K562 (cell line): Measurements from ENCODE around the gene SPDYE4. TPM values are rescaled to one million over a fixed set of nuclear protein-coding genes. Genes with fewer than 3 reads are reported as not detected.

Source experiments
- ATAC-seq: fragments of 200-7000 bp; cut with Tn5 transposase; 3 replicates; pipeline ENCODE4 v1.9.1; 2020; ENCODE audit warnings: moderate library complexity
- BruUV-seq: library from RNA; stranded (reverse); fragments of 400-500 nt; replicated peaks from 2 replicates; lab custom pipeline; 2021; lab: Mats Ljungman, UMichigan
- CTCF ChIA-PET: fragments of 300-600 bp; formaldehyde crosslinking; extraction: SDS; loops from one replicate; lab custom pipeline; 2021; ENCODE audit warnings: low intra/inter-chr PET ratio; lab: Yijun Ruan, JAX
- POLR2A ChIA-PET: fragments of 300-600, 350-650 bp; sonication (Branson Sonifier 250); formaldehyde crosslinking; extraction: SDS; loops from one replicate; lab custom pipeline; 2021; ENCODE audit warnings: antibody characterized with exemption, inconsistent platforms; lab: Yijun Ruan, JAX
- DNase-seq, 4 experiments: peaks; one replicate each; pipeline versions ENCODE4 v3.0.0 to v3.0.0-alpha.2; 2011 to 2018; ENCODE audit warnings: low spot score in 3 of 4, mixed read lengths in 3 of 4; ENCODE audit errors: extremely low read depth in 1 of 4
- FAIRE-seq: peaks from 2 replicates; lab custom pipeline; 2011; peaks lifted over from hg19 to GRCh38; lab: Jason Lieb, UNC
- H2AFZ ChIP-seq: 2 replicates; pipeline ENCODE4 v1.6.0; 2011; ENCODE audit warnings: low read depth, low read length, control low read depth, inconsistent platforms
- H3K27ac ChIP-seq: fragments of 200-600 bp; 3 replicates; pipeline ENCODE4 v1.8.0; 2011; ENCODE audit warnings: low read depth, mild to moderate bottlenecking, control low read depth, inconsistent platforms, low read length, moderate library complexity, mixed read lengths; ENCODE audit errors: extremely low read depth
- H3K27me3 ChIP-seq, 2 experiments: fragments of 300-600 bp in 1 of 2; 2 replicates in 1 of 2; 3 replicates in 1 of 2; pipeline versions ENCODE4 v1.6.0 to v1.8.0; 2011; ENCODE audit warnings: inconsistent platforms in 2 of 2, low read length in 2 of 2, mild to moderate bottlenecking in 1 of 2, mixed read lengths in 1 of 2, moderate library complexity in 1 of 2; ENCODE audit not compliant: control insufficient read depth in 2 of 2, insufficient read depth in 2 of 2
- H3K36me3 ChIP-seq: fragments of 300-600 bp; 3 replicates; pipeline ENCODE4 v1.8.0; 2011; ENCODE audit warnings: mild to moderate bottlenecking, low read length, inconsistent platforms; ENCODE audit not compliant: control insufficient read depth, insufficient read depth
- H3K4me1 ChIP-seq, 2 experiments: fragments of 200-600 bp in 1 of 2; replicated peaks in 1 of 2; 2 replicates in 1 of 2; 3 replicates in 1 of 2; pipeline versions ENCODE4 v1.5.1 to v1.8.0; 2011; ENCODE audit warnings: inconsistent platforms in 2 of 2, low read length in 2 of 2, mild to moderate bottlenecking in 1 of 2, mixed read lengths in 1 of 2, moderate library complexity in 1 of 2; ENCODE audit not compliant: control insufficient read depth in 2 of 2, insufficient read depth in 2 of 2
- H3K4me2 ChIP-seq: 2 replicates; pipeline ENCODE4 v1.6.1; 2011; ENCODE audit warnings: low read length, control low read depth, inconsistent platforms, mixed read lengths; ENCODE audit not compliant: insufficient read depth
- H3K4me3 ChIP-seq: fragments of 200-600 bp; sonication (generic), shearing (Covaris generic); 2 replicates; pipeline ENCODE4 v1.5.1; 2016; ENCODE audit warnings: control low read depth, inconsistent platforms
- H3K79me2 ChIP-seq: fragments of 200-600 bp; 3 replicates; pipeline ENCODE4 v1.8.0; 2011; ENCODE audit warnings: low read length, inconsistent platforms; ENCODE audit not compliant: control insufficient read depth, insufficient read depth
- H3K9ac ChIP-seq, 2 experiments: 2 replicates each; pipeline versions ENCODE4 v1.6.0 to v1.6.1; 2011; ENCODE audit warnings: low read depth in 2 of 2, low read length in 2 of 2, control low read depth in 1 of 2, inconsistent platforms in 1 of 2, mild to moderate bottlenecking in 1 of 2, mixed read lengths in 1 of 2; ENCODE audit not compliant: insufficient read depth in 1 of 2
- H3K9me1 ChIP-seq: one replicate; pipeline ENCODE4 v1.6.0; 2011; ENCODE audit warnings: inconsistent platforms, mild to moderate bottlenecking, low read length, moderate library complexity; ENCODE audit not compliant: control insufficient read depth, insufficient read depth
- H3K9me3 ChIP-seq: replicated peaks from 2 replicates; pipeline ENCODE4 v1.5.1; 2011; ENCODE audit warnings: low read depth, low read length, inconsistent platforms; ENCODE audit not compliant: control insufficient read depth, insufficient read depth
- H4K20me1 ChIP-seq: replicated peaks from 2 replicates; pipeline ENCODE4 v1.6.1; 2011; ENCODE audit warnings: low read length, inconsistent platforms, mixed read lengths; ENCODE audit not compliant: control insufficient read depth, insufficient read depth
- CBFA2T2 ChIP-seq: fragments of 450-650 bp; conservative IDR thresholded peaks from 2 replicates; pipeline ENCODE4 v1.6.1; 2017; ENCODE audit warnings: mild to moderate bottlenecking
- CXXC5 ChIP-seq: fragments of 250-450 bp; sonication (Bioruptor Pico); IDR thresholded peaks from 2 replicates; pipeline ENCODE4 v1.8.0; 2022; ENCODE audit warnings: inconsistent platforms, mild to moderate bottlenecking, moderate library complexity
- FOXK2 ChIP-seq, 2 experiments: fragments of 450-650 bp; IDR thresholded peaks in 1 of 2; conservative IDR thresholded peaks in 1 of 2; 2 replicates each; pipeline ENCODE4 v1.6.1; 2016; ENCODE audit warnings: low read depth in 2 of 2, mild to moderate bottlenecking in 1 of 2
- FOXP1 ChIP-seq: sonication (generic); formaldehyde crosslinking; IDR thresholded peaks from 2 replicates; pipeline ENCODE4 v1.8.0; 2022; ENCODE audit warnings: mild to moderate bottlenecking, missing genetic modification reagents
- HDAC3 ChIP-seq: fragments of 450-650 bp; IDR thresholded peaks from 2 replicates; pipeline ENCODE4 v1.6.1; 2018; ENCODE audit warnings: borderline replicate concordance, mild to moderate bottlenecking, moderate library complexity; ENCODE audit not compliant: partially characterized antibody
- PHF8 ChIP-seq: fragments of 200-600 bp; sonication (generic); IDR thresholded peaks from 2 replicates; pipeline ENCODE4 v1.6.1; 2012; ENCODE audit warnings: mixed run types, mild to moderate bottlenecking, inconsistent platforms, low read length, moderate library complexity, borderline replicate concordance
- POLR3G ChIP-seq: IDR thresholded peaks from 2 replicates; pipeline ENCODE4 v1.6.1; 2011; ENCODE audit not compliant: insufficient read length, insufficient replicate concordance; ENCODE audit errors: extremely low read depth
- RBM22 ChIP-seq: fragments of 200-400 bp; formaldehyde crosslinking; IDR thresholded peaks from 2 replicates; pipeline ENCODE4 v1.6.1; 2018; ENCODE audit warnings: low read length, low read depth; ENCODE audit not compliant: poor library complexity, severe bottlenecking
- XRCC5 ChIP-seq: fragments of 200-400 bp; formaldehyde crosslinking; IDR thresholded peaks from 2 replicates; pipeline ENCODE4 v1.6.1; 2017; ENCODE audit warnings: low read depth, mild to moderate bottlenecking, low read length
- ZC3H4 ChIP-seq: sonication (generic); formaldehyde crosslinking; IDR thresholded peaks from 2 replicates; pipeline ENCODE4 v1.9.0; 2021; ENCODE audit warnings: missing genetic modification reagents, borderline replicate concordance
- ZNF133 ChIP-seq: fragments of 250-450 bp; sonication (Bioruptor Pico); IDR thresholded peaks from 2 replicates; pipeline ENCODE4 v1.4.0; 2020; ENCODE audit warnings: mild to moderate bottlenecking
- ZNF24 ChIP-seq: fragments of 450-650 bp; IDR thresholded peaks from 2 replicates; pipeline ENCODE4 v1.6.1; 2016
- ZNF431 ChIP-seq: sonication (generic); formaldehyde crosslinking; IDR thresholded peaks from 2 replicates; pipeline ENCODE4 v1.8.0; 2022; ENCODE audit warnings: mild to moderate bottlenecking, missing genetic modification reagents
- WGBS: fragments of 100-300 bp; shearing (Covaris generic); methylation state at CpG from one replicate; pipeline ENCODE4 v1.1.6; 2016; ENCODE audit warnings: low coverage, mixed read lengths; ENCODE audit not compliant: insufficient coverage; ENCODE audit errors: missing lambda C conversion rate; 5-methylcytosine and 5-hydroxymethylcytosine counted together
- in situ Hi-C: fragments of 300-500 bp; cut with MboI; formaldehyde crosslinking; loops from 4 replicates; pipeline ENCODE4 v1.15.0; 2018; ENCODE audit warnings: inconsistent platforms, mixed read lengths
- intact Hi-C: fragments of 100-400 bp; cut with micrococcal nuclease; formaldehyde crosslinking; loops from 2 replicates; pipeline ENCODE4 v1.14.2; 2022
- polyA plus RNA-seq, 8 experiments: library from polyadenylated mRNA; depleted of rRNA in 4 of 8; stranded (reverse) in 5 of 8; unstranded in 3 of 8; fragments of >200 nt; fragmentation: Nextera tagmentation in 2 of 8; fragmentation: Illumina TruSeq in 1 of 8; extraction: Ambion mirVana in 2 of 8; extraction: Trizol in 1 of 8; gene quantifications; 2 replicates each; pipeline versions ENCODE4 v1.2.1 to v1.2.3, GENCODE V29; 2011 to 2014; ENCODE audit warnings: inconsistent platforms in 1 of 8, missing spikeins in 1 of 8
- total RNA-seq, 7 experiments: library from RNA; depleted of rRNA in 6 of 7; stranded (reverse); fragments of >200 nt in 6 of 7; fragmentation: Illumina TruSeq in 2 of 7; extraction: Trizol in 2 of 7; gene quantifications; 2 replicates each; pipeline versions ENCODE4 v1.2.1 to v1.2.3, GENCODE V29; 2011 to 2021; ENCODE audit warnings: low replicate concordance in 1 of 7
- TF ChIP-seq, protein P1 (sequence below), 3 experiments: fragments of 200-800 bp in 1 of 3; sonication (Bioruptor generic) in 1 of 3; sonication (generic) in 1 of 3; formaldehyde crosslinking in 1 of 3; IDR thresholded peaks; 2 replicates each; pipeline versions ENCODE4 v1.6.1 to v1.8.0; 2016 to 2022; ENCODE audit warnings: mild to moderate bottlenecking in 2 of 3, missing compliant biosample characterization in 2 of 3, missing genetic modification characterization in 2 of 3, missing genetic modification reagents in 1 of 3
- TF ChIP-seq, protein P2 (sequence below): fragments of 450-650 bp; formaldehyde crosslinking; IDR thresholded peaks from 2 replicates; pipeline ENCODE4 v1.4.0; 2022; ENCODE audit warnings: missing genetic modification characterization
- TF ChIP-seq, protein P3 (sequence below): IDR thresholded peaks from 2 replicates; pipeline ENCODE4 v1.6.1; 2016; ENCODE audit warnings: missing genetic modification characterization, missing compliant biosample characterization

The SPDYE4 gene
- total and polyA plus RNA-seq, 9 of the 15 experiments (the other 6 are each of a cell fraction or from before 2014, with no cell fraction given): not detected

DNA sequence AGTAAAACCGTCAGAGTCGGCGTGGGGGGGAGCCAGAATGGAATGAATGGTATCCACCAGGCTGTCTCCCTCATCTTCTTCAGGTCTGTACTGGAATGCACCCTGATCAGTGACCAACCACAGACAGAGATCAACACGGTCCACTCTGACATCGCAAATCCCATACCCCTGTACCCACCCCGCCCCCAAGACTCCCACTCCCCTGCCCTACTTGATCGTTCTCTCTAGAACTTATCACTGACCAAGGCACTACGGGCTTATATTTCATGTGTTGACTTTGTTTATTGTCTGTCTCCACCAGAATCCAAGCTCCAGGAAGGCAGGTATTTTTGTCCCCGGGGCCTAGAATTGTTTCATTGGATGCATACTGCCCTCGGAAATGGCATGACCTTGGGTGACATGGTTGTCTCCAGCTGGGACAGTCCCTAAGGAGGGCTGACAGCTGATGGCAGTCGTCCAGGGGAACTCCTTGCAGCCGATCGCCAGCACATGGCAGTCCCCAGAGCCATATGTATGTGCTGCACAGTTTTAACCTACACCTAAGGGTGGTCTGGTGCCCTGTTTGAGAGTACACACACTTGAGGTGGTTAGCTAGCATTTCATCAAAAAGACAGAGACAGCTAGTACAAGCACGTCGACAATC is 41.3 kb upstream of the SPDYE4 start (continued):
- TF ChIP-seq ZNF133 (CRISPR knock-in tag) (no peak), HDAC3 (no peak), POLR3G (no peak), CBFA2T2 (no peak), XRCC5 (no peak), ZNF24 (no peak), FOXK2 (conservative IDR thresholded peaks at IDR 0.05 in 1 of 2, IDR thresholded peaks at IDR 0.05 in 1 of 2; ENCODE audit: low read depth in 2 of 2) (no peak)

DNA sequence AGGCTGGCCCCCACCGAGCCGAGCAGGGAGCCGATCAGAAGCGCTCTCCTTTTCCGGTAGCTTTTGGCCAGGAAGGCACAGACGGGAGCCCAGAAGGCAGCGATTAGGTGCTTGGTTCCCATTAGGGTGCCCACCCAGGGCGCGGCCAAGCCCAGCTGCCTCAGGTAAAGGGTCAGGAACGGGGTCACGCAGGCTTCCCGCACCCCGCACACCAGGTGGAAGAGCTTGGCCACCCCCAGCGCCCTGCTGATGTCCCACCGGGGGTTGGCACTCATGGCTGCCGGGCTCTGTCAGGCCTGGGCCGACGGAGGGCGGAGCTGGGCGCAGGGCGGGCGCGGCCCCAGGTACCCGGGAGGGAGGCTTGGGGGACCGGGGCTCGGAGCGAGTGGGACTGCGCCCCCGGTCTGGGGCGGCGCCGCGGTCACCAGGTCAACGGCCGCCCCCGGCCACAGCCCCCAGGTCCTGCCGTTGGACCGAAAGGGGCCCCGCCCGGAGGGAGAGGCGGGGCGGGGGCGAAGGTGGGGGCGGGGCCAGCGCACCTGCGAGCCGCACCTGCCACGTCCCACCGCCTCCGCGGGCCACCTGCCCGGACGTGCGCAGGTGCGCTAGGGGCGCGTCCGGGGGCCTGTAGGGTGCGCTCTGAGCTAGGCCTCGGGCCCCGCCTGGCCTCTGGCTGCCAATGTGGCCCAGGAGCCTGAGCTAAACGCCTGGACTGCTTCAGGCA is 40.7 kb upstream of the SPDYE4 start, which contains the start of gene MFSD6L:
Gene MFSD6L, minus strand, starts transcription at position 520 of the 724 bp plus-strand sequence. Its CDS starts 245 bp downstream, at position 275.
- Histone ChIP-seq H2AFZ (no peak within 1 kb of the TSS), H3K27ac (no peak within 1 kb of the TSS), H3K27me3 (peaks cover 0 to 39% of the 10 kb centered on the region in 2 experiments; a peak in 4 of 5 replicates), H3K9me1 (no peaks in the 10 kb centered on the region), H3K4me1 (peaks cover 0 to 8% of the 10 kb centered on the region in 2 experiments; a peak in 2 of 5 replicates), H3K4me2 (no peak within 1 kb of the TSS), H3K9me3 (no peaks in the 10 kb centered on the region), H4K20me1 (no peaks in the 10 kb centered on the region; the same call in 1 of the 2 replicates), H3K79me2 (no peaks in the 10 kb centered on the region), H3K9ac (no peak within 1 kb of the TSS), H3K36me3 (no peaks in the 10 kb centered on the region), H3K4me3 (no peak within 1 kb of the TSS)
- FAIRE-seq: no peak
- TF ChIP-seq CXXC5 (no peak), ZNF431 (no peak), RBM22 (no peak), PHF8 (no peak), FOXP1 (no peak), ZC3H4 (CRISPR knock-in tag) (no peak)
- TF ChIP-seq, protein P1, sequence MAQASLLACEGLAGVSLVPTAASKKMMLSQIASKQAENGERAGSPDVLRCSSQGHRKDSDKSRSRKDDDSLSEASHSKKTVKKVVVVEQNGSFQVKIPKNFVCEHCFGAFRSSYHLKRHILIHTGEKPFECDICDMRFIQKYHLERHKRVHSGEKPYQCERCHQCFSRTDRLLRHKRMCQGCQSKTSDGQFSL (CRISPR knock-in tag; IDR thresholded peaks at IDR 0.05): no peak
- TF ChIP-seq, protein P1 (tag; IDR thresholded peaks at IDR 0.05): no peak
- TF ChIP-seq, protein P2, sequence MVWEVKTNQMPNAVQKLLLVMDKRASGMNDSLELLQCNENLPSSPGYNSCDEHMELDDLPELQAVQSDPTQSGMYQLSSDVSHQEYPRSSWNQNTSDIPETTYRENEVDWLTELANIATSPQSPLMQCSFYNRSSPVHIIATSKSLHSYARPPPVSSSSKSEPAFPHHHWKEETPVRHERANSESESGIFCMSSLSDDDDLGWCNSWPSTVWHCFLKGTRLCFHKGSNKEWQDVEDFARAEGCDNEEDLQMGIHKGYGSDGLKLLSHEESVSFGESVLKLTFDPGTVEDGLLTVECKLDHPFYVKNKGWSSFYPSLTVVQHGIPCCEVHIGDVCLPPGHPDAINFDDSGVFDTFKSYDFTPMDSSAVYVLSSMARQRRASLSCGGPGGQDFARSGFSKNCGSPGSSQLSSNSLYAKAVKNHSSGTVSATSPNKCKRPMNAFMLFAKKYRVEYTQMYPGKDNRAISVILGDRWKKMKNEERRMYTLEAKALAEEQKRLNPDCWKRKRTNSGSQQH (CRISPR knock-in tag): no peak
- TF ChIP-seq, protein P3, sequence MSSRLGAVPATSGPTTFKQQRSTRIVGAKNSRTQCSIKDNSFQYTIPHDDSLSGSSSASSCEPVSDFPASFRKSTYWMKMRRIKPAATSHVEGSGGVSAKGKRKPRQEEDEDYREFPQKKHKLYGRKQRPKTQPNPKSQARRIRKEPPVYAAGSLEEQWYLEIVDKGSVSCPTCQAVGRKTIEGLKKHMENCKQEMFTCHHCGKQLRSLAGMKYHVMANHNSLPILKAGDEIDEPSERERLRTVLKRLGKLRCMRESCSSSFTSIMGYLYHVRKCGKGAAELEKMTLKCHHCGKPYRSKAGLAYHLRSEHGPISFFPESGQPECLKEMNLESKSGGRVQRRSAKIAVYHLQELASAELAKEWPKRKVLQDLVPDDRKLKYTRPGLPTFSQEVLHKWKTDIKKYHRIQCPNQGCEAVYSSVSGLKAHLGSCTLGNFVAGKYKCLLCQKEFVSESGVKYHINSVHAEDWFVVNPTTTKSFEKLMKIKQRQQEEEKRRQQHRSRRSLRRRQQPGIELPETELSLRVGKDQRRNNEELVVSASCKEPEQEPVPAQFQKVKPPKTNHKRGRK: no peak
- BruUV-seq: no TSS peak
- DNase-seq: no peak
- WGBS: 23% methylated on average over 25 of the region's 62 CpGs
- CTCF ChIA-PET: interaction anchor here (0.7 kb wide), 1 partner anchor 96 kb away, joined by 3 read pairs; no protein-coding TSS in a partner anchor
- in situ Hi-C loops: loop anchor here (5.0 to 25.0 kb wide), 2 partner anchors 93 to 737 kb away; no protein-coding TSS in a partner anchor
- ATAC-seq: no peak
- POLR2A ChIA-PET: no interaction called here
- intact Hi-C loops: no loop called here
